CD4-positive, alpha-beta T cell treated with Interferon gamma for 1 hour (primary cell): ENCODE data around the gene HOXA2.

ENCODE experiments used
- DNase-seq: peaks from one replicate; pipeline ENCODE4 v3.0.0-alpha.2; 2020

Gene HOXA2

DNA sequence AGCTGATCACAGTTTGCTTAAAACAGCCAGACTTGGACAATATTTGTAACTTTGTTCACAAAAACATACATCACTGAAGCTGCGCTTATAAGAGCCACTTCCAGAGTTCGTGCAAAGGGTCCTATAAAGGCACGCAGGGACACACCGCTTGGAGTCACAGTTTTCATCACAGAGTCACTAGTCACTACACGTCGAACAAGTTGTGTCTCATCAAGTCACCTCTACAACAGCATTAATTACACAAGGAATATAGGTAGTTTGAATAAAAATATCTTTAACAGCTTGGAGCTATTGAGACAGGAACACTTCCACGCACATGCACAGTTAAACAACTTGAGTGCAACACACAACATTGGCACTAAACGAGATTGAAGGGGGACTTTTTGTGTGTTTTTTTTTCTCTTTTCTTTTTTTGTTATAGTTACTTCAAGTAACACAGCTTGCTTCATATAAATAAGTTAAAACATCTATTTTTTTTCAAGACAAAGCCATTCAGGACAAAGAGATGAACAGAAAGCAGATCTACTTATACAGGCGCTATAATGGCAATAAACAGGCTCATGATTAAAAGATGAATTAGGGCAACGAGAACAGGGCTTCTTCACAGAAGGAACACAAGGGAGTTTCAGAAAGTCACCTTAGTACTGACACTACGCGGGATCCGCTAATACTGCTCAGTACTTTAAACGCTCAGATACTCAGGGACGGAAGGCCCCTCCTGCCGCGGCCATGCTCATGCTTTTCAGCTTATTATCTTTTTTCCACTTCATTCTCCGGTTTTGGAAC lies 38.8 kb upstream of the HOXA2 start:
- DNase-seq, result no peak

DNA sequence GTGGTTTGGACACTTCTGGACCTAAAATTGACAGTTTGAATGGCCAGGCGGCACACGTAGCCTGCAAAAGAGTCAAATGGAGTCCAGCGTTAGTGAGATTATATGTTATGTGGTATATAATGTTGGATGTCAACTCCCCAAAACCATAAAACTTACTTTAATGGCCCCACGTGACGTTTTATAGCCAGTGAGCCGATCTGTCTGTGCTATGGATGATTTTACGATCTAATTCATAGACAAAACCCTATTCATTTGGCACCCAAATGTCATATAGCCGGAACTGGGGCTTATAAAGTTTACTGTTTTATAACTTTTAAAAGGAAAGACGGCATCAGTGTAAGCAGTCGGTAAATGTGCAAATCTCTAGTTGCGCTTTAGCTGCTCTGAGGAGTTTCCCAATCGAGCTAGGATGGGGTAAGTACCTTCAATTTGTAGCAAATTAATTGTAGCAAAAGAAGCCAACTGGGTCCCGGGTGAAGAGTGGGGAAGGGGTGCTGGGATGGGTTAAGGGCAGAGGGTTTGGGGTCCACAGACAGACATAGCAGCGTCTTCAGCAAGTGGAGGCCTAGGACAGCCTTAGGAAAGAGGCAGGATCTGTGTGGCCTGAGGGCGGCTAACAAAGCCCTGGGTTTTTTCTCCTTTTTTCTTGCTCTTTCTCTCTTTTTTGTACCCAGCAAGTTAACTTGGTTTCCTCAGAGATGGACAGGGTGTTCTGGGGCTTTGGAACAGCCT lies 37.8 kb upstream of the HOXA2 start:
- no peak for DNase-seq

DNA sequence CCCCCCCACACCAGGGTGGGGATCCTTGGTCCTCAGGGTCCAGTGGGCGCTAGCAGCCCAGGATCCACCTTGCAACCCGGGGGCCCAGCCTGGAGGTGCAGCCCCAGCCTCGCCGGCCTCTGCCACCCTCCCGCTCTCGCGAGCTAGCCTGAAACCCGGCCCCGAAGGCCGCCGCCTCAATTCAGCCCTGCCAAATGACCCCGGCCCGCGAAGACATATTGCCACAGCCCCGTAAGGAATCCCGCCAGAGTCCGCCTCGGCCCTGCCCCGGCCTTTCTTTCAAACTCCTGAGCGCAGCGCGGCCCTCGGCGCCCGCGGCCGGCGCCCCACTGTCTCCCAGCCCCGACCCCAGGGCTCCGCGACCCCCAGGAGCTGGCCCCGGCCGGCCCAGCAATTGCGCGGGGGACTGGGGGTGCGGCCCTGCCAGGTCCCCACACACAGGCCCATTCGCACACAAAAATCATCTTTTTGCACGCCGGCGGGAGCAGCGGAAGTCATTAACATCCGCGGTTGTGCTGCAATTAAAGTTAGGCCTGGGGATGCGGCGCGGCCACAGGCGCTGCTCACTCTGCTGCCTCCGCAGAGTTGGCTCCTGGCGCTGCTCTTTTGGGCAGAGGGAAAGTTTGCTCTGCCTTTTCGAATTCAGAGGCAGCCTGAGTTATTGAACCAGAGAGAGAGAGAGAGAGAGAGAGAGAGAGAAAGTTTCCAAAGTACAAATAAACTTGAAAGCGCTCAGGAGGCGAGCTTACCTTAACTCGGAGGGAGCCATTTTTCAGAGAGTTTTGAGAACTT lies 37.0 kb upstream of the HOXA2 start:
- DNase-seq, result no peak

DNA sequence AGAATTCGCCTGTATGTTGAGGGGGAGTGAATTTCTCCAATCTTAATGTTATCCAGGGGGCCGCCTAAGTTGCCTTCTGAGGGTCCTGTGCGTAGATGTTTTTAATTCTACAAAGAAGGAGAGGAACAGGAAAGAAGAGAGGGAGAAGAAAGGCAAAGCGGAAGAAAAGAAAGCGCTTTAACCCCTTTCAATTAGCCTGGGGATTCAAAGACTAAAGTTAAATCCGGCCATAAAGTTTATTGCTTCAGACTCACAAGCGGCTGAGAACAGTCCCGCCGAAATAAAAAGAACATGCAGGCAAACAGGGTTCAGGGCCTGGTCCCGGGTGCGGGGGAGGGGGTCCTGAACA lies 36.5 kb upstream of the HOXA2 start:
- DNase-seq, result no peak

DNA sequence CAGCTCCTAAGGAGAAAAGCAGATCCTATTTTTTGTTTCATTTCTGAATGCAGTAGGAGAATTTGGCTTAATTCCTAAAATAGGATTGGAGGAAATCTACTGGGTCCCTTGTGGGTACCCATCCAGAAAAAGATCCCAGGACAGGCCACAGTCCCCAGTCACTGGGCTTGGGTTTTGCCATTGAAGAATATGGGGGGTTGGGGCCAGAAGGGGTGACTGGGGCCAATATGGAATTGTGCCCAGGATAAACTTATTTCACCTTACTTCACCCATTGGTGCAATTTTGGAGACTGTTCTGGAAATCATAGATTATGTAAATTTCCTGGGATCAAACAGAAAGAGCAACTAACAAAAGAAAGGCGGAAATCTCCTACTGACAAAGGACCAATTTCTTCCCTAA lies 36.0 kb upstream of the HOXA2 start:
- no peak for DNase-seq

DNA sequence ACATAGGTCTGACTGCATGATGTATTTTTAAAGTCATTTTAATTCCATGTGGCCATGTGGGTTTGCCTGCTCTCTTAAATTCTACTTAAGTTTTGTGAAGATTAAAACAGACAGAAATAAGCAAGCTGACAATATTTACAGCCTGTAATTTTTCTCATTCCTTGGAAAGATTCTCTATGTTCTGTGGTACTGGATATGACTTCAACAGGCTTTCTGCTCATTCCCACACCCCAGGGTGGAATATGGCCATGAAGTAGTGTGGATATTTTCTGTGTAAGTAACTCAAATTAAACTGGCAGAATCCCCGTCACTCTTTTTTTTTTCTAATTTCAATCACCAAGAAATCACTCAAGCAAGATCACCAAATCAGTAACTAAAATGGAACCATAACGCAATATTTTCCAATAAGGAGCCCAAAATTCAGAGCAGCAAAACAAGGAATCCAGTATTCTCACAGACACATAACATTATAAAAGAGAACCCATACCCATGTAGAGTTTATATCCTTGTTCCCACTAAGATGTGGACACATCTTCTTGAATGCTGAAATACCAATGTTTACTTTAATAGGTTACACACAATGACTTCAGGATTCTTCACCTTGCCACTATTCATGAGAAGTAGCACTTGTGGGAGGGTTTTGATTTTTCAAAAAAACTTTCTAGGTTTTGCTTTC lies 35.3 kb upstream of the HOXA2 start:
- no peak for DNase-seq

DNA sequence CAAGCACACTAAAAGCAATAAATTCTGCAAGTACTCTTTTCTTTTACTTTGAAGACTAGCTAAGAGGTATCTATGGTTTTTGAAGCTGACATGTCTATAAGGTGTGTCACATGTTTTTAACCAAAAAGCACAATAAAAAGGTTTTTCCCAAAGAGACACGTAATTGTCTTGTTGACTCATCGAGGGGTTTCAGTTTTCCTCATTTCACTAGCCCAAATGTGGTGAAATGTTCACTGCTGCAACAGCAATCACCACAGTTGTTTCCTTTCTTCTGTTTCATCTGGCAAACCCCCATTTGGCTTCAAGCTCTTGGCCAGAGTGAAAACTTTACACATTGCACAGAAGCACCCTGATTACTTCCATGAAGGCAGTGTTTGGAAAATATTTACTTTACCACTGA lies 31.9 kb upstream of the HOXA2 start:
- no peak for DNase-seq

DNA sequence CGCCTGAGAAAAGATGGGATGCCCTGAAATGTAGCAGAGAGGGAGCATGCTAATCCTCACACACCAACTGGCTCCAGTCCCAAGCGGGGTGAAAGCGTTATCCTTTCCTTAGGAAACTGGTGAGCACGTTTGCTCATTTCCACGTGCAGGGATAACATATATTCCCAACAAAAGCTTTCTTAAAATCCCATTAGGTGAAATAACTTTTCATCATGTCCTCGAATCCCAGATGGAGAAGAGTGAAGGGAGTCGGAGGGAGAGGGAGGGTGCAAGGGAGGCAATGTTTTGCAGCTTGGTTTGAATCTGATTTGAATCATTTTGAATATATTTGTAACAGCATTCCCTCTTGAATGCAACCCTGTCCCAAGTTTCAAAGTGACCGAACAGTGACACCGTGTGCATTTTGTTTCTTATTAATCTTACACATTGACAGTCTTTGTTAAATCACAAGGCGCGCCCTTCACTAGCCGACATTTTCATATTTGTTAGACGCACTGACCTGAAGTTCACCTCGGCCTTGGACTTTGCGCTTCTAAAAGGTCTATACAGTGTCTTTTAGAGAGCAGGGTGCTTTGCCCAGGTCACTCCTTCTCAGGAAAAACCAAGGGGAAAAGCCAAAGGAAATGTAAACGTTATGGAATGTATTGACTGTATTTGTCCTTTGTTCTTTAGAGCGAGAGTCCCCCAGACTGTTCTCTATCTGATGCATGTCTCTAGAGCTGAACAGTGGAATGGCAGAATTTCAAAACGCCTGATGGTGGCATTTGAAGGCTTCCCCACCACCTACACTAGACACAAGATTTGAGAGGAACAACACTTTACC lies 31.1 kb upstream of the HOXA2 start:
- no peak for DNase-seq

DNA sequence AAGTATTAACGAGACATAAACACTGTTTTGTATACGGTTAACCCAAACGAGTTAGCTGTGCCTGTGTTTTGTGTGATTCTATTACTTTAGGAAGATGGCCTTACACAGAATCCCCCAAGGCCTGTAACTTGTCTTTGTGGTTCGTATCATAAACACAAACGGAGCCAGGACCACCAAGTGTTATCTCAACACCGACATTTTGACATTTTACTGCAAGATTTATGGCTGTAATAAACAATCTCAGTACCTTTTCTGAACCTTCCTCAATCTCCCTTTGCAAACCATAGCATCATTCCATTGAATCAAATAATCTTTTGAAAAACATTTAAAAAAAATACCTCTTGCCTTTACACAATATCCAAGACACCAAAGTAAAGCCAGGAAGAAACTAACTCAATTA lies 30.5 kb upstream of the HOXA2 start:
- DNase-seq, result no peak

DNA sequence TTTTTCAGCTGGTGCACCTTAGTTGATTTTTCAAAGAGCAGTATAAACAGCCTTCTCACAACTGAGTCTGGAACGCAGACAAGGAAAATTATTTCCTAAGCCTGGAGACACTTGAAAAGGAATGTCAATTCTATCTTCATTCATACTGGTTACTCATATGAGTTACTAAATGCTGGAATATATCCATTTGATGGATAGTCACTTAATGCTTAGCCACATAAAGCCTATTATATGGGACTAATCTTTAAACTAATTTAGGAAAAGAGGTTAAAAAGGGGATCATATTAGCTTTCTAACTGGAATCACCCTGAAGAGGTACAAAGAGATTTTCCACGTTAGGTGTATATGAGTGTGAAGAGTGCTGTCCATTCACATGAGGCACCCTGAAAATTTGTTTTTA lies 29.7 kb upstream of the HOXA2 start:
- no peak for DNase-seq

DNA sequence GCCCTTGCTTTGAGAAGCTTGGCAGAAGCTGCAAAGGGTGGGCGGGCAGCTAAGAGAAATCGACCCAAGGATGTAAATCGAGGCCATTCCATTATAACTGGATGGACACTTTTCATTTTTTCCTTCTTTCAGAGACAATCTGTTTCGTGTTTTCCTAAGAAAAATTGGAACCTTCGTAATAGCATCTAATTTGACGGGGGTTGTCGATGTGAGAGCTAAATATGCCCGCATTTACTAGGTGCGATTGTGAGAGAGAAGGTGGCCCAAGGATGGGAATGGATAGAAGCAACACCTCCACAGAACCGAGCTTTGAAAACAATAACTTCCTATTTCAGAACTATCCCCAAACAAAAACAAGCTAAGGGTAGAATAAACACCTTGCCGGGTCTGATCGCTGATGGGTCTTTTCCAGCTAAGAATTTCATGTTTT lies 28.9 kb upstream of the HOXA2 start:
- DNase-seq, result no peak

DNA sequence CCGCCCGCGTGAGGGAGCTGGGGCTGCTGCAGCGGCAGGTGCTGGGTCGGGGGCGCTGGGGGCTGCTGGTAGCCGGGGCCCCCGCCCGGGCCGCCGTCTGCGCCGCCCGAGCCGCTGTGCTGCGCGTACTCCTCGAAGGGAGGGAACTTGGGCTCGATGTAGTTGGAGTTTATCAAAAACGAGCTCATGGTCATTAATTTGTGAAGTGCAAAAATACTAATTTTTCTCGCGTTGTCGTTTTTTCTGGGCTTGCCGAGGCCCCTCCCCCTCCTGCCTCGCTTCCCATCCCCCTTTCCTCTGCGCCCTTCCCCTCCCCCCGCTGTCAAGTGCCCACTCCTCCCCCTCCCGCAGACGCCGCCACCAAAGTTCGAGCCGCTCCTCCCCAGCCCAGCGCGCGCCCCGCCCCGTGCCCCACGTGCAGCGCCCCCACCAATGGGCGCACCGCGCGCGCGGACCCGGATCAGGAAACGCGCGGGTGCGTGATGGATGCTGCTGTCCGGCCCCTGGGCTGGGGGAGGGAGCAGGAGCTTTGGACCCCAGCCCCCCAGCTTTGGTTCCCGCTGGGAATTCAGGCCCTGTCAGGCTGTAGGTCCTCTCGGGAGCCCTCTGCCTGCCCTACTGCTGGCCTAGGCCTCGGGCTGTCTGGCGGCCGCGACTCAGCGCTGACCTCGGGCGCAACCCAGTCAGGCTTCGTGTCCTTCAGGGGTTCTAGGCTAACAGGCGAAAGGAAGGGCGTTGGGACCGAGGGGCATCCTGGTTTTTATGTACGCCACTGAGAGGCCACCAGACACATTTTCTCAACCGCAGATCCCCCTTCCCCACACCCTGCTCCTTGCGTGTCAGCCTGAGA lies 28.3 kb upstream of the HOXA2 start, which contains the start of gene HOXA4:
HOXA4 (minus strand) TSS at position 218 of the 850 bp plus-strand sequence; CDS start at position 194, 24 bp downstream.
- peak; percentile 85 for DNase-seq

DNA sequence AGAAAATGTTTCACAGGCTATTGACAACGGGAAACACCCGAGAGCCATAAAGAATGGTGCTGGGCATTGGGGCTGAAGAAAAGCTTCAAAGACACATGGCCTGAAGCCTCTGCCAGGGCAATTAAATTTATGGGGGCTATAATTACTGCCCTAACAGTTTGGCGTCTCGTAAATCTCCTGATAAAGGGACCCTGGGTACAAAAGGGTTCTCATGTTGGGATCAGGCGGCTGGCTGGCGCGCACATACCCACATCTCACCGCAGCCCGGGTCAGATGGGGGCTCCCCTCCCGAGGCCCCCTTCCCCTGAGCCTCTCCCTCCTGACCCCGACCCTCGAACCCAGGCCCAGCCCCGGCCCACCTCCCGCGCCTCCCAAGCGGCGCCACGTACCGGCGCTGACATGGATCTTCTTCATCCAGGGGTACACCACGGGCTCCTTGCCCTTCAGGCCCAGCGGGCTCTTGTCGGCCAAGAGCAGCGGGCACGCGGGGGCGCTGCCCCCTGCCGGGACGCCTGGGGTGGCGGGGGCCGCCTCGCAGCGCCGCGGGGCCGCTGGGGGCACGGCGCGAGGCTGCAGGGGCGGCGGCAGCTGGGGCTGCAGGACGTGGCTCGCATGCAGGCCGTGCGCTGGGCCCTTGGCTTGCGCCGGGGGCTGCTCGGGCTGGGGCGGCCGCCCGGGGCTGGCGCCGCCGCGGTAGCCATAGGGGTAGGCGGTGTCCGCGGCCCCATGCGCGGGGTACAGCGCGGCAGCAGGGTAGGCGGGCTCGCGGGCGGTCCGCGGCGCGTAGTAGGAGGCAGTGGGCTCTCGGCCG lies 27.5 kb upstream of the HOXA2 start:
- no peak for DNase-seq

DNA sequence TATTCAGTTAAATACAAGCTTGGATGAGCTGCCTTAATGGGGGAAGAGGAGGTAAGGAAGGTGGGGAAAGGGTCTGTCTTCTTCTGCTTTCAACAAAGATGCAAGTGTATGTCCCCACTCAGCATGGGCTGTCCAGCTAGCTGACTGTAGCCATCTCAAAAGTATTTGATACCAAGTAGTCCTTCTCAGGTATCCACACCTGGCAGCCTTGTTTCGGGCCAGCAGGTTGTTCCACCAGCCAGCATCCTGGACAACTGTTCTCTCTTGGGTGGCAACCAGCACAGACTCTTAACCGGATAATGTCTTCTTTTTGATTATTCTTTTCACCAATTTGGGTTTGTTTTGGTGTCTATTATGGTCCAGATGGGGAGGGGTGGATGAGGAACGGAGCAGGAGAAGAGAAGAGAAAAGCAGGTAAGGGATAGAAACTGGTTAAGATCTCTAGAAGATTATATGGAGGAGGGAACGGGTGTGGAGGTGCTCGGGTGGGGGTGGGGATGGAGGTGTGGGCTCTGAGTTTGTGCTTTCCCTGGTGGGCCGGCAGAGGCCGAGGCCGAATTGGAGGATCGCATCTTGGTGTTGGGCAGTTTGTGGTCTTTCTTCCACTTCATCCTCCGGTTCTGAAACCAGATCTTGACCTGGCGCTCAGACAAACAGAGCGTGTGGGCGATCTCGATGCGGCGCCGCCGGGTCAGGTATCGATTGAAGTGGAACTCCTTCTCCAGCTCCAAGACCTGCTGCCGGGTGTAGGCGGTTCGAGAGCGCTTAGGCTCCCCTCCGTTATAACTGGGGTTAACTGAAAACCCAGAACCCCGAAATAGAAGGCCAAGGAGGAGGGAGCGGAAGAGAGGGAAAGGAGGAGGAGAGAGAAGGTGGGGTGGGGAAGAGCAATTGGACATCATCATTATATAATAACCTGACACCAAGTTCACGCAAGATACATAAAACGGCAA lies 26.6 kb upstream of the HOXA2 start:
- no peak for DNase-seq

DNA sequence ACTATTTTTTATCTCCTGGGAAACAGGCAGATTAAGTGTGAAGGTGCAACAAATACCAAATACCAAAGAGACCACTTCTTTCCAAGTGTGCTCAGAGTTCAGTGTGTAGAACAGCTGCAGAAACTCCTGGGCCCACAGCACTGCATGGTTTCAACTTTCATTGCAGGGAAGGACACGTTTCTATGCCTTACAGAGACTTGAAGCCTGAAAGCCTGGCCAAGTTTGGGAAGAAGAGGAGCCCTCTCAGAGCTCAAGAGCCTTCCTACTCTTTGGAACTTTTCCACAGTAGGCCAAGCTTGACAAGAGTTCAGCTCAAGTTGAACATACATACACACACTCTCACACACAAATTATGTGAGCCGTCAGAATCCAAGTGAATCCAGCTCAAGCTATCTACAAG lies 25.6 kb upstream of the HOXA2 start:
- DNase-seq, result no peak

DNA sequence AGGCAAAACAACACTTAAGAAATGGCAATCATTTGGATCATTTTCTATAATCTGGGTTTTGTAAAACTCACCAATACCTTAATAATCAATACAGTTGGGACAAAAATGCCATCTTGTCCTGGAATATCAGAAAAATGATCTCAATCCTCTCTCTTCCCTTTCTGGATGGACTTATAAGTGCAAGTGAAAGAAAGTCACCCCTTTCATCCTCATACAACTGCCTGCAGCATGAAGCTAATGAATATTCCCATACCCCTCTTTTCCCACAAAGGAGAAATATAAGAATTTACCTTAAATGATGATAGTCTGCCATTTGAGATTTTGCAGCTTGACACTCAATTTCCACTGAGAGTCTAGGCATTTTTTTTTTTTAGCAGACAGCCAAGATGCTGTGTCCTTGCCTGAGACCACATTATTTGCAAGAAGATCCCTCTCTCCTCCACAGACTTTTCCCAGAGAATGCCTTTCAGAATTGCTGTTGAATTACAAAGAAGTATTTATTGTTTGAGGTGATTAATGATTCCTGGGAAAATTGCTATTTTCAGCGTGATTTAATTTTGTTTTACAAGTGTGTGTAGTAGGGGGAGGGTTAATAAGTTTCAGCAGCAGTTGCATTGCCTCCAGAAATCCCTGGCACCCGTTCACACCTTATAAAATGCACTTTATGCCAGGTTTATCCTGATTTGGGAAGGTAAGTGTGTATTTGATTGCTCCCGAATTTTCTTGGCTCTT lies 24.3 kb upstream of the HOXA2 start:
- no peak for DNase-seq

DNA sequence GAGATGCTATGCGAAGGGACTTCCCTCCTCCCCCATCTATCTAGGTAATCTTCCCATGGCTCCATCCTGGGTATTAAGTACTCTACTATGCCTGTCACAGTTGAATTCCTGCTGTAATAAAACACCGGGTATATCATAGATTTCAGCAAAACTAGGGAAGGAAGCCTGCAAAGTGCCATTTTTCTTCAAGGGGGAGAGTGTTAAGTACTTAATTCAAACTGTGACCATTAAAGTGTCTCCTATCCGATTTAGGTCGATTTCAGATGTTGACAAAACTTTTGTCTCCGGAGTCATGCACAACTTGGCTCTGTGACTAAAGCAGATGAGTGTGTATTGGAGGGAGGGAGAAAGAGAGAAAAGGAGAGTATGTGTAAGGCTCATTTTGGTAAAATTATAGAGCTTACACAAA lies 23.5 kb upstream of the HOXA2 start:
- no peak for DNase-seq
